ENCODE results near the gene SSBP3.

- no peak for TF ChIP-seq CREB5 (CRISPR knock-in tag; IDR thresholded peaks at IDR 0.05; ENCODE audit: low read depth)
- TF ChIP-seq ZC3H10 (CRISPR knock-in tag; IDR thresholded peaks at IDR 0.05), result no peak
- TF ChIP-seq PPARA (CRISPR knock-in tag; IDR thresholded peaks at IDR 0.05; ENCODE audit: borderline replicate concordance), result no peak
- no peak for TF ChIP-seq GLIS3 (CRISPR knock-in tag; IDR thresholded peaks at IDR 0.05)
- TF ChIP-seq POU6F1 (CRISPR knock-in tag; IDR thresholded peaks at IDR 0.05; ENCODE audit: borderline replicate concordance, low read depth), result no peak
- TF ChIP-seq RARB (CRISPR knock-in tag; IDR thresholded peaks at IDR 0.05), result no peak
- TF ChIP-seq TCF4 (CRISPR knock-in tag; IDR thresholded peaks at IDR 0.05; ENCODE audit: borderline replicate concordance), result no peak
Observed at GRCh38 chr1:54350360-54350759, 55.8 kb downstream of the SSBP3 start.

All from SK-N-SH treated with all-trans-retinoic acid at 6 μM for 48 hours (cell line).